A549 (cell line): ENCODE data around the gene NRM. TPM values are rescaled to one million over a fixed set of nuclear protein-coding genes. Genes with fewer than 3 reads are reported as not detected.

Experiments used
- ATAC-seq, 2 experiments: fragments of 200-7000 bp in 1 of 2; fragments of >200 bp in 1 of 2; cut with Nextera tagmentation in 1 of 2; cut with Tn5 transposase in 1 of 2; 3 replicates each; pipeline versions ENCODE4 v1.8.0 to v1.9.1; 2018 to 2020; ENCODE audit warnings: mild to moderate bottlenecking in 1 of 2, moderate library complexity in 1 of 2
- CTCF ChIA-PET: fragments of 300-600 bp; sonication (Branson Sonifier 250); formaldehyde crosslinking; extraction: SDS; loops from one replicate; lab custom pipeline; 2021; ENCODE audit warnings: antibody characterized with exemption, inconsistent platforms; lab: Yijun Ruan, JAX
- POLR2A ChIA-PET: fragments of 350-600 bp; formaldehyde crosslinking; extraction: SDS; loops from one replicate; lab custom pipeline; 2021; ENCODE audit warnings: antibody characterized with exemption, inconsistent platforms; lab: Yijun Ruan, JAX
- DNase-seq, 2 experiments: peaks; one replicate each; pipeline versions ENCODE4 v3.0.0 to v3.0.0-alpha.2; 2011 to 2016; ENCODE audit warnings: low read depth in 1 of 2, low spot score in 1 of 2
- FAIRE-seq: peaks from 2 replicates; lab custom pipeline; 2011; peaks lifted over from hg19 to GRCh38; lab: Jason Lieb, UNC
- H3K27ac ChIP-seq, 2 experiments: fragments of >200 bp; sonication (Bioruptor Twin); formaldehyde crosslinking; 3 replicates each; pipeline ENCODE4 v1.5.1; 2016 to 2017
- H3K4me1 ChIP-seq: fragments of >200 bp; sonication (Bioruptor Twin); formaldehyde crosslinking; 3 replicates; pipeline ENCODE4 v1.6.1; 2016
- H3K4me2 ChIP-seq: fragments of >200 bp; sonication (Bioruptor Twin); formaldehyde crosslinking; 3 replicates; pipeline ENCODE4 v1.6.1; 2016
- H3K4me3 ChIP-seq: fragments of >200 bp; sonication (Bioruptor Twin); formaldehyde crosslinking; 3 replicates; pipeline ENCODE4 v1.5.1; 2016
- H3K9me3 ChIP-seq: fragments of >200 bp; sonication (Bioruptor Twin); formaldehyde crosslinking; 3 replicates; pipeline ENCODE4 v1.6.1; 2016
- BHLHE40 ChIP-seq: IDR thresholded peaks from 2 replicates; pipeline ENCODE4 v1.6.1; 2012; ENCODE audit warnings: low read depth, low read length, inconsistent platforms
- CBX8 ChIP-seq: fragments of 200-600 bp; sonication (generic); IDR thresholded peaks from 2 replicates; pipeline ENCODE4 v1.6.1; 2016
- EHF ChIP-seq: fragments of 250-450 bp; sonication (Bioruptor Pico); IDR thresholded peaks from 2 replicates; pipeline ENCODE4 v1.5.0; 2020; ENCODE audit warnings: mild to moderate bottlenecking
- EHMT2 ChIP-seq: fragments of 200-600 bp; sonication (generic); IDR thresholded peaks from 2 replicates; pipeline ENCODE4 v1.6.1; 2016; ENCODE audit warnings: antibody characterized with exemption, low read depth, mild to moderate bottlenecking, moderate library complexity
- EP300 ChIP-seq, 2 experiments: fragments of >200 bp; sonication (Bioruptor Twin); formaldehyde crosslinking; IDR thresholded peaks; 2 replicates in 1 of 2; 3 replicates in 1 of 2; pipeline ENCODE4 v1.6.1; 2016 to 2017
- ESRRA ChIP-seq: fragments of 150-350 bp; IDR thresholded peaks from 2 replicates; pipeline ENCODE4 v1.6.1; 2014; ENCODE audit warnings: mild to moderate bottlenecking, low read length, borderline replicate concordance
- FOSL2 ChIP-seq, 2 experiments: fragments of 450-650 bp in 1 of 2; fragments of >200 bp in 1 of 2; sonication (Bioruptor Twin) in 1 of 2; formaldehyde crosslinking; IDR thresholded peaks; 2 replicates each; pipeline versions ENCODE4 v1.5.0 to v1.6.1; 2016 to 2020; ENCODE audit warnings: mild to moderate bottlenecking in 1 of 2, moderate library complexity in 1 of 2
- FOXS1 ChIP-seq: fragments of 250-450 bp; sonication (Bioruptor Pico); IDR thresholded peaks from 2 replicates; pipeline ENCODE4 v1.5.0; 2020; ENCODE audit warnings: mild to moderate bottlenecking, moderate library complexity
- HDAC2 ChIP-seq: fragments of 200-600 bp; sonication (generic); IDR thresholded peaks from 2 replicates; pipeline ENCODE4 v1.6.1; 2016
- HES2 ChIP-seq: fragments of >200 bp; sonication (Bioruptor Twin); formaldehyde crosslinking; IDR thresholded peaks from 2 replicates; pipeline ENCODE4 v1.6.1; 2016
- HEYL ChIP-seq: fragments of 250-450 bp; sonication (Bioruptor Pico); IDR thresholded peaks from 2 replicates; pipeline ENCODE4 v1.8.0; 2021; ENCODE audit warnings: mild to moderate bottlenecking, moderate library complexity
- HOXB13 ChIP-seq: fragments of 250-450 bp; sonication (Bioruptor Pico); IDR thresholded peaks from 2 replicates; pipeline ENCODE4 v1.5.0; 2020; ENCODE audit warnings: low read depth, mild to moderate bottlenecking, moderate library complexity
- KDM1A ChIP-seq: fragments of 200-600 bp; sonication (generic); IDR thresholded peaks from 2 replicates; pipeline ENCODE4 v1.6.1; 2016; ENCODE audit warnings: low read depth, mild to moderate bottlenecking
- KDM5A ChIP-seq: fragments of 200-600 bp; sonication (generic); IDR thresholded peaks from 2 replicates; pipeline ENCODE4 v1.6.1; 2016; ENCODE audit warnings: antibody characterized with exemption, mild to moderate bottlenecking
- MAFK ChIP-seq: fragments of 450-650 bp; IDR thresholded peaks from 2 replicates; pipeline ENCODE4 v1.6.1; 2014; ENCODE audit not compliant: partially characterized antibody
- MYC ChIP-seq: IDR thresholded peaks from 2 replicates; pipeline ENCODE4 v1.6.1; 2012; ENCODE audit warnings: mild to moderate bottlenecking, inconsistent platforms, low read length, improper control_type of control experiment, borderline replicate concordance
- NR3C1 ChIP-seq: fragments of >200 bp; sonication (Bioruptor Twin); formaldehyde crosslinking; IDR thresholded peaks from 3 replicates; pipeline ENCODE4 v1.6.1; 2017
- PHF8 ChIP-seq: fragments of 200-600 bp; sonication (generic); IDR thresholded peaks from 2 replicates; pipeline ENCODE4 v1.6.1; 2016; ENCODE audit warnings: low read depth, mild to moderate bottlenecking, antibody characterized with exemption, moderate library complexity, borderline replicate concordance
- POLR2AphosphoS2 ChIP-seq: conservative IDR thresholded peaks from 2 replicates; pipeline ENCODE4 v1.6.1; 2012; ENCODE audit warnings: low read length, improper control_type of control experiment, inconsistent platforms
- RAD21 ChIP-seq, 2 experiments: fragments of >200 bp in 1 of 2; sonication (Bioruptor Twin) in 1 of 2; formaldehyde crosslinking in 1 of 2; IDR thresholded peaks in 1 of 2; conservative IDR thresholded peaks in 1 of 2; 2 replicates in 1 of 2; 3 replicates in 1 of 2; pipeline ENCODE4 v1.6.1; 2012 to 2018; ENCODE audit warnings: inconsistent platforms in 1 of 2
- RARB ChIP-seq: fragments of 250-450 bp; sonication (Bioruptor Pico); IDR thresholded peaks from 2 replicates; pipeline ENCODE4 v1.8.0; 2021; ENCODE audit warnings: mild to moderate bottlenecking, moderate library complexity
- SMC3 ChIP-seq: fragments of >200 bp; sonication (Bioruptor Twin); formaldehyde crosslinking; IDR thresholded peaks from 3 replicates; pipeline ENCODE4 v1.6.1; 2018; ENCODE audit warnings: inconsistent platforms
- SREBF2 ChIP-seq: fragments of 450-650 bp; IDR thresholded peaks from 2 replicates; pipeline ENCODE4 v1.6.1; 2014; ENCODE audit warnings: mild to moderate bottlenecking, moderate library complexity
- TFCP2L1 ChIP-seq: fragments of 250-450 bp; sonication (Bioruptor Pico); IDR thresholded peaks from 2 replicates; pipeline ENCODE4 v1.5.0; 2021; ENCODE audit warnings: mild to moderate bottlenecking
- TP53 ChIP-seq: fragments of 250-450 bp; sonication (Bioruptor Pico); IDR thresholded peaks from 2 replicates; pipeline ENCODE4 v1.5.0; 2021; ENCODE audit warnings: mild to moderate bottlenecking, moderate library complexity
- USF2 ChIP-seq: fragments of 450-650 bp; IDR thresholded peaks from 2 replicates; pipeline ENCODE4 v1.6.1; 2014; ENCODE audit warnings: antibody characterized with exemption
- ZC3H11A ChIP-seq: fragments of 450-650 bp; IDR thresholded peaks from 2 replicates; pipeline ENCODE4 v1.6.1; 2014; ENCODE audit warnings: antibody characterized with exemption, mild to moderate bottlenecking
- ZFP36 ChIP-seq: fragments of 450-650 bp; IDR thresholded peaks from 2 replicates; pipeline ENCODE4 v1.6.1; 2014; ENCODE audit warnings: borderline replicate concordance; ENCODE audit not compliant: partially characterized antibody
- ZNF302 ChIP-seq: fragments of 250-450 bp; sonication (Bioruptor Pico); IDR thresholded peaks from 2 replicates; pipeline ENCODE4 v1.9.0; 2021; ENCODE audit warnings: inconsistent platforms, mild to moderate bottlenecking, moderate library complexity
- WGBS: methylation state at CpG from one replicate; pipeline ENCODE4 v1.1.6; 2017; ENCODE audit errors: missing lambda C conversion rate; 5-methylcytosine and 5-hydroxymethylcytosine counted together
- polyA plus RNA-seq, 4 experiments: library from polyadenylated mRNA; depleted of rRNA in 3 of 4; stranded (reverse); fragments of >200 nt; fragmentation: RNase III in 1 of 4; extraction: RNeasy Plus Mini Kit Qiagen cat#74134 plus additional on column Dnase treatment in 1 of 4; gene quantifications; 2 replicates in 3 of 4; 3 replicates in 1 of 4; pipeline ENCODE4 v1.2.3, GENCODE V29; 2011 to 2017
- TF ChIP-seq, protein P1 (sequence below): fragments of 200-600 bp; sonication (generic); IDR thresholded peaks from 2 replicates; pipeline ENCODE4 v1.6.1; 2016; ENCODE audit warnings: antibody characterized with exemption, mild to moderate bottlenecking, moderate library complexity

Gene NRM
- polyA plus RNA-seq, 2 of the 4 experiments (the other 2 are of a cell fraction) = 11.3 to 13.0 TPM

- H3K4me1 ChIP-seq = peaks cover 47% of the 10 kb centered on the region
- no peak overlapping the region for H3K4me3 ChIP-seq
- TF ChIP-seq FOSL2 (IDR thresholded peaks at IDR 0.05) = no peak
- no peak for TF ChIP-seq FOSL2 (CRISPR knock-in tag; IDR thresholded peaks at IDR 0.05)
- TF ChIP-seq CBX8 = no peak
- TF ChIP-seq RAD21 (conservative IDR thresholded peaks at IDR 0.05 in 1 of 2, IDR thresholded peaks at IDR 0.05 in 1 of 2) = no peak
- no peak for TF ChIP-seq PHF8
- TF ChIP-seq HEYL = no peak
- no peak for TF ChIP-seq MAFK
- TF ChIP-seq HES2 = no peak
- TF ChIP-seq KDM1A = no peak
- TF ChIP-seq, protein P1, sequence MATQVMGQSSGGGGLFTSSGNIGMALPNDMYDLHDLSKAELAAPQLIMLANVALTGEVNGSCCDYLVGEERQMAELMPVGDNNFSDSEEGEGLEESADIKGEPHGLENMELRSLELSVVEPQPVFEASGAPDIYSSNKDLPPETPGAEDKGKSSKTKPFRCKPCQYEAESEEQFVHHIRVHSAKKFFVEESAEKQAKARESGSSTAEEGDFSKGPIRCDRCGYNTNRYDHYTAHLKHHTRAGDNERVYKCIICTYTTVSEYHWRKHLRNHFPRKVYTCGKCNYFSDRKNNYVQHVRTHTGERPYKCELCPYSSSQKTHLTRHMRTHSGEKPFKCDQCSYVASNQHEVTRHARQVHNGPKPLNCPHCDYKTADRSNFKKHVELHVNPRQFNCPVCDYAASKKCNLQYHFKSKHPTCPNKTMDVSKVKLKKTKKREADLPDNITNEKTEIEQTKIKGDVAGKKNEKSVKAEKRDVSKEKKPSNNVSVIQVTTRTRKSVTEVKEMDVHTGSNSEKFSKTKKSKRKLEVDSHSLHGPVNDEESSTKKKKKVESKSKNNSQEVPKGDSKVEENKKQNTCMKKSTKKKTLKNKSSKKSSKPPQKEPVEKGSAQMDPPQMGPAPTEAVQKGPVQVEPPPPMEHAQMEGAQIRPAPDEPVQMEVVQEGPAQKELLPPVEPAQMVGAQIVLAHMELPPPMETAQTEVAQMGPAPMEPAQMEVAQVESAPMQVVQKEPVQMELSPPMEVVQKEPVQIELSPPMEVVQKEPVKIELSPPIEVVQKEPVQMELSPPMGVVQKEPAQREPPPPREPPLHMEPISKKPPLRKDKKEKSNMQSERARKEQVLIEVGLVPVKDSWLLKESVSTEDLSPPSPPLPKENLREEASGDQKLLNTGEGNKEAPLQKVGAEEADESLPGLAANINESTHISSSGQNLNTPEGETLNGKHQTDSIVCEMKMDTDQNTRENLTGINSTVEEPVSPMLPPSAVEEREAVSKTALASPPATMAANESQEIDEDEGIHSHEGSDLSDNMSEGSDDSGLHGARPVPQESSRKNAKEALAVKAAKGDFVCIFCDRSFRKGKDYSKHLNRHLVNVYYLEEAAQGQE = no peak
- no peak for TF ChIP-seq SMC3
- TF ChIP-seq FOXS1 (CRISPR knock-in tag) = no peak
- no peak for TF ChIP-seq BHLHE40
- TF ChIP-seq MYC = no peak
- no peak for TF ChIP-seq USF2
- no peak for TF ChIP-seq ZFP36
- TF ChIP-seq RARB (CRISPR knock-in tag) = no peak
- no peak for TF ChIP-seq EP300 (IDR thresholded peaks at IDR 0.05)
- ATAC-seq (no peak), DNase-seq (no peak), FAIRE-seq (no peak)
- H3K9me3 ChIP-seq = no peaks in the 10 kb centered on the region
- ChIA-PET POLR2A (interaction anchor here (0.5 to 2.2 kb wide), 2 partner anchors 14 to 32 kb away, joined by 6 to 12 read pairs; partner anchors contain the start of gene TUBB), CTCF (interaction anchor here (0.6 to 6.9 kb wide), 6 partner anchors 11 to 158 kb away, joined by 3 to 84 read pairs (median 4); partner anchors contain the start of gene MDC1)
- WGBS = 84% methylated on average over 10 of the region's 11 CpGs
- peak overlapping the region; percentile 88; the same call in 2 of the 3 replicates for H3K4me2 ChIP-seq
- peak overlapping the region in 1 of 2 experiments; percentile 99; a peak in 2 of 6 replicates for H3K27ac ChIP-seq
Observed at GRCh38 chr6:30689022-30689865, 1.5 kb downstream of the NRM start.

GRCh38 chr6:30688569-30688968, 2.2 kb downstream of the NRM start:
- ChIA-PET POLR2A (interaction anchor here (1.8 to 2.2 kb wide), 2 partner anchors 29 to 33 kb away, joined by 12 read pairs; partner anchors contain the start of genes MDC1 and TUBB), CTCF (interaction anchor here (0.6 to 6.9 kb wide), 9 partner anchors 11 to 197 kb away, joined by 3 to 84 read pairs (median 5); partner anchors contain the start of genes DHX16 and MDC1)
- Histone ChIP-seq H3K9me3 (no peaks in the 10 kb centered on the region), H3K27ac (peak overlapping the region; percentile 83 to 99; a peak in 5 of 6 replicates), H3K4me2 (peak overlapping the region; percentile 79), H3K4me1 (peaks cover 48% of the 10 kb centered on the region), H3K4me3 (no peak overlapping the region)
- TF ChIP-seq PHF8 (no peak), MYC (no peak), ZNF302 (CRISPR knock-in tag) (no peak), TP53 (no peak), EHMT2 (no peak), HDAC2 (no peak), USF2 (no peak), NR3C1 (no peak), BHLHE40 (no peak), KDM5A (no peak), HEYL (no peak), EHF (CRISPR knock-in tag) (no peak), SREBF2 (no peak), TFCP2L1 (no peak), HOXB13 (CRISPR knock-in tag) (no peak), ESRRA (no peak), POLR2AphosphoS2 (no peak), ZC3H11A (no peak)
- WGBS = 85% methylated on average over 9 of the region's 9 CpGs
- no peak for FAIRE-seq
- no peak for ATAC-seq
- DNase-seq = no peak
